ENCODE data around the gene PKD1L1.
A peak's percentile ranks its signal among the peaks of the same experiment; 100 is the strongest.

Gene PKD1L1

DNA sequence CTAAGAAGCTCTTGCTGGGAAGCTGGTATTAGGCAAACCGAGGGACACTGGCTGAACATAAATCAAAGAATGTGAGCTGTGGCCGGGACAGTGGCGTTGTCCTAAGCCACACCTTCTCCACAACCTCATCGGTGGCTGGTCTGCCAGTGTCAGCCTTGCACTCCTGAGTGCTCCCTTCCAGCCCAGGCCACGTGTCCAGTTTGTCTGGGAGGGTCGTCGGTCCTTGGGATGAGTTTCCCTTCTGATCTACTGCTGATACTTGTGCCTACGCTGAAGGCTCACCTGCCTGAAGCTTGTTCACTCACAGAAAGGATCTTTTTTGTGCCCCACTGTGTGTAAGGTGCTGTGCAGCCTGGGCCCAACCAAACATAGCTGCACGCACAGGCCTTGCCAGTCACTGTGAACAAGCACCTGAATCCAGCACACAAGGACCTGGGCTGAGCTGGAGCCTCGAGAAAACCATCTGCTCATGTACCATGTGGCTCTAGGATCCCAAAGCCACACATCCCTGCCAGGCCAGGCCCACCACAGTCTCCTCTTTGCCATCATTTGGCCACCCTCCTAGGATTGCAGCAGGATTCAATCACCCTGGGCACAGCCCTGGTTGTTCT is 116.1 kb downstream of the PKD1L1 start:
- TF ChIP-seq ZFP30 (CRISPR knock-in tag; IDR thresholded peaks at IDR 0.05) (no peak), ZC3H10 (CRISPR knock-in tag; IDR thresholded peaks at IDR 0.05) (no peak), TOX (CRISPR knock-in tag; IDR thresholded peaks at IDR 0.05; ENCODE audit: borderline replicate concordance) (no peak), TCF4 (CRISPR knock-in tag; IDR thresholded peaks at IDR 0.05; ENCODE audit: borderline replicate concordance) (no peak)
- no peak for ATAC-seq

DNA sequence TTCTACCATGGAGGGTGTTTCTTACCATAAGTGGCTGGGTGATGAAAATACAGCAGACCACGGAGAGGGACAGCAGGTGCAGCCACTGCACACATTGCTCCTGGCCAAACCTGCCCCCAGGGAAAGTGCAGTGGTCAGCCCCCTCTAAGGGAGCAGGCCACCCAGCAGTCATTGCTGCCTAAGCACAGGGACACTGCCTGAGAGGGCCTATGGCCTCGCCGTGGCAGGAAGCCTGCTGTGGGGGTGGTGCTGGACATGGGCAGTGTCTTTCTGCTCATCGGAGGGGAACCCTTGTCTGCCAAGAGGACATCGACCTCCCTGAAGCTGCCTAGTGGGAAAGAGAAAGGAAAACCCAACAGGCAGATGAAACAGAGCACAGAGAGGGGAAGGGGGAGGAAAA is 118.3 kb downstream of the PKD1L1 start:
- no peak for ATAC-seq
- TF ChIP-seq RARB (CRISPR knock-in tag; IDR thresholded peaks at IDR 0.05) = no peak
- no peak for TF ChIP-seq BACH2 (CRISPR knock-in tag; IDR thresholded peaks at IDR 0.05; ENCODE audit: borderline replicate concordance)
- TF ChIP-seq TOX (CRISPR knock-in tag; IDR thresholded peaks at IDR 0.05; ENCODE audit: borderline replicate concordance) = no peak
- no peak for TF ChIP-seq PATZ1 (CRISPR knock-in tag; IDR thresholded peaks at IDR 0.05; ENCODE audit: borderline replicate concordance)

DNA sequence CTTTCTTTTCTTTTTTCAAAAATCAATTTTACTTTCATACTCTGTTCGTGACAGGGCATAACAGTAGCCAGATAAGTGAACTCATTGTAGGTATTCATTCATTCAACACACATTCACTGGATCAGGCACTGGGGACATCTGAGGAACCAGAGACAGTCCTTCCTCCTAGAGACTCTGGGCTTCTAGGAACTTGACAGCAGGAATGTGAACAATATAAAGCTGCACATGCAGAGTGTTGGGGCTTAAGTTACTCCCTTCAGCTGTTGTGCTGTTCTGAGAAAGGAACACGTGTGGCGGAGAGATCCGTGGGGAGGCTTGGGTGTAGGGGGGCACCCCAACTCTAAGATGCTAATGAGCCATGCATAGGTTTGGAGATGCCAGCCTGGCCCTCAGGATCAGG is 120.4 kb downstream of the PKD1L1 start:
- ATAC-seq = peak; percentile 44
- TF ChIP-seq, protein P1, sequence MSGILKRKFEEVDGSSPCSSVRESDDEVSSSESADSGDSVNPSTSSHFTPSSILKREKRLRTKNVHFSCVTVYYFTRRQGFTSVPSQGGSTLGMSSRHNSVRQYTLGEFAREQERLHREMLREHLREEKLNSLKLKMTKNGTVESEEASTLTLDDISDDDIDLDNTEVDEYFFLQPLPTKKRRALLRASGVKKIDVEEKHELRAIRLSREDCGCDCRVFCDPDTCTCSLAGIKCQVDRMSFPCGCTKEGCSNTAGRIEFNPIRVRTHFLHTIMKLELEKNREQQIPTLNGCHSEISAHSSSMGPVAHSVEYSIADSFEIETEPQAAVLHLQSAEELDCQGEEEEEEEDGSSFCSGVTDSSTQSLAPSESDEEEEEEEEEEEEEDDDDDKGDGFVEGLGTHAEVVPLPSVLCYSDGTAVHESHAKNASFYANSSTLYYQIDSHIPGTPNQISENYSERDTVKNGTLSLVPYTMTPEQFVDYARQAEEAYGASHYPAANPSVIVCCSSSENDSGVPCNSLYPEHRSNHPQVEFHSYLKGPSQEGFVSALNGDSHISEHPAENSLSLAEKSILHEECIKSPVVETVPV (CRISPR knock-in tag; IDR thresholded peaks at IDR 0.05) = no peak
- TF ChIP-seq TOX (CRISPR knock-in tag; IDR thresholded peaks at IDR 0.05; ENCODE audit: borderline replicate concordance) (no peak), PPARA (CRISPR knock-in tag; IDR thresholded peaks at IDR 0.05; ENCODE audit: borderline replicate concordance) (no peak), OSR1 (CRISPR knock-in tag; IDR thresholded peaks at IDR 0.05) (no peak), ZC3H10 (CRISPR knock-in tag; IDR thresholded peaks at IDR 0.05) (no peak)

GRCh38 chr7:47827351-47827756 is 120.9 kb downstream of the PKD1L1 start:
- 0 out of 3 replicates have a peak, but pooled peaks have one; percentile 11 for ATAC-seq
- TF ChIP-seq POU6F1 (CRISPR knock-in tag; IDR thresholded peaks at IDR 0.05; ENCODE audit: borderline replicate concordance, low read depth) = no peak
- no peak for TF ChIP-seq ARNTL (CRISPR knock-in tag; IDR thresholded peaks at IDR 0.05; ENCODE audit: borderline replicate concordance, low read depth)
- TF ChIP-seq, protein P2, sequence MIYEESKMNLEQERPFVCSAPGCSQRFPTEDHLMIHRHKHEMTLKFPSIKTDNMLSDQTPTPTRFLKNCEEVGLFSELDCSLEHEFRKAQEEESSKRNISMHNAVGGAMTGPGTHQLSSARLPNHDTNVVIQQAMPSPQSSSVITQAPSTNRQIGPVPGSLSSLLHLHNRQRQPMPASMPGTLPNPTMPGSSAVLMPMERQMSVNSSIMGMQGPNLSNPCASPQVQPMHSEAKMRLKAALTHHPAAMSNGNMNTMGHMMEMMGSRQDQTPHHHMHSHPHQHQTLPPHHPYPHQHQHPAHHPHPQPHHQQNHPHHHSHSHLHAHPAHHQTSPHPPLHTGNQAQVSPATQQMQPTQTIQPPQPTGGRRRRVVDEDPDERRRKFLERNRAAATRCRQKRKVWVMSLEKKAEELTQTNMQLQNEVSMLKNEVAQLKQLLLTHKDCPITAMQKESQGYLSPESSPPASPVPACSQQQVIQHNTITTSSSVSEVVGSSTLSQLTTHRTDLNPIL (CRISPR knock-in tag; IDR thresholded peaks at IDR 0.05; ENCODE audit: low read depth) = no peak
- TF ChIP-seq TOX (CRISPR knock-in tag; IDR thresholded peaks at IDR 0.05; ENCODE audit: borderline replicate concordance) = no peak
- no peak for TF ChIP-seq PATZ1 (CRISPR knock-in tag; IDR thresholded peaks at IDR 0.05; ENCODE audit: borderline replicate concordance)
- TF ChIP-seq ZNF8 (CRISPR knock-in tag; IDR thresholded peaks at IDR 0.05) = no peak
- TF ChIP-seq ZNF70 (CRISPR knock-in tag; IDR thresholded peaks at IDR 0.05) = no peak
- no peak for TF ChIP-seq TSHZ2 (CRISPR knock-in tag; IDR thresholded peaks at IDR 0.05)
- TF ChIP-seq, protein P1 (CRISPR knock-in tag; IDR thresholded peaks at IDR 0.05) = no peak
- no peak for TF ChIP-seq ZNF565 (CRISPR knock-in tag; conservative IDR thresholded peaks at IDR 0.05; ENCODE audit: low read depth)
- TF ChIP-seq BACH2 (CRISPR knock-in tag; IDR thresholded peaks at IDR 0.05; ENCODE audit: borderline replicate concordance) = no peak
- TF ChIP-seq CSDC2 (CRISPR knock-in tag; IDR thresholded peaks at IDR 0.05) = no peak
- TF ChIP-seq ISL1 (CRISPR knock-in tag; IDR thresholded peaks at IDR 0.05) = no peak
- TF ChIP-seq ZFP3 (CRISPR knock-in tag; IDR thresholded peaks at IDR 0.05) = no peak
- TF ChIP-seq ZC3H10 (CRISPR knock-in tag; IDR thresholded peaks at IDR 0.05) = no peak
- no peak for TF ChIP-seq TCF4 (CRISPR knock-in tag; IDR thresholded peaks at IDR 0.05; ENCODE audit: borderline replicate concordance)
- TF ChIP-seq ESRRG (CRISPR knock-in tag; IDR thresholded peaks at IDR 0.05) = no peak
- no peak for TF ChIP-seq RARB (CRISPR knock-in tag; IDR thresholded peaks at IDR 0.05)
- TF ChIP-seq ZFP30 (CRISPR knock-in tag; IDR thresholded peaks at IDR 0.05) = no peak
